Left lung (tissue), 10 donors: ENCODE data around the gene NUDT12. TPM values are rescaled to one million over a fixed set of nuclear protein-coding genes. Genes with fewer than 3 reads are reported as not detected.

ENCODE experiments used
- ATAC-seq: fragments of 200-7000 bp; cut with Tn5 transposase; one replicate; pipeline ENCODE4 v1.9.1; 2020; ENCODE audit warnings: moderate library complexity
- DNase-seq, 4 donors: peaks; one replicate each; pipeline ENCODE4 v3.0.0-alpha.2; 2013 to 2020
- H3K27ac ChIP-seq, 2 donors: fragments of 200-600 bp; sonication (generic) in 1 of 2; one replicate each; pipeline versions ENCODE4 v1.5.0 to v1.8.0; 2020 to 2021
- H3K27me3 ChIP-seq, 2 donors: fragments of 200-600 bp; sonication (generic) in 1 of 2; one replicate each; pipeline versions ENCODE4 v1.5.0 to v1.8.0; 2020 to 2021
- H3K36me3 ChIP-seq, 2 donors: fragments of 200-600 bp; sonication (generic) in 1 of 2; one replicate each; pipeline versions ENCODE4 v1.5.0 to v1.8.0; 2020 to 2021
- H3K4me1 ChIP-seq, 2 donors: fragments of 200-600 bp; one replicate each; pipeline ENCODE4 v1.8.0; 2021
- H3K4me3 ChIP-seq, 2 donors: fragments of 200-600 bp; sonication (generic) in 1 of 2; one replicate each; pipeline versions ENCODE4 v1.5.0 to v1.8.0; 2020 to 2021; ENCODE audit warnings: mild to moderate bottlenecking in 1 of 2
- H3K9me3 ChIP-seq, 2 donors: fragments of 200-600 bp; sonication (generic) in 1 of 2; one replicate each; pipeline versions ENCODE4 v1.5.0 to v1.8.0; 2020 to 2021
- intact Hi-C, 2 donors: fragments of 100-400 bp; cut with DNase I; formaldehyde crosslinking; loops; one replicate each; pipeline versions ENCODE4 v1.11.2 to v1.14.2; 2022
- polyA plus RNA-seq, 6 donors: library from polyadenylated mRNA; unstranded; fragments of 120-200 nt; gene quantifications; one replicate each; pipeline ENCODE4 v1.2.1, GENCODE V29; 2013; ENCODE audit not compliant: insufficient read length in 6 of 6
- total RNA-seq, 2 donors: library from RNA; stranded (reverse); fragmentation: NEBNext Ultra II Directional; extraction: Animal tissue kit (Norgen Biotek cat#: 25700); gene quantifications; one replicate each; pipeline ENCODE4 v1.2.1, GENCODE V29; 2021
- TF ChIP-seq, protein P1 (sequence below), 2 donors: fragments of 200-600 bp; sonication (generic) in 1 of 2; IDR thresholded peaks; one replicate each; pipeline versions ENCODE4 v1.5.0 to v1.8.0; 2021; ENCODE audit warnings: antibody characterized with exemption in 2 of 2
- donor health status: DM: no; HTN: yes; CAD: no.
- donor health status: DM: no; HTN: no; CAD: no.

Gene NUDT12
- total and polyA plus RNA-seq, 8 donors: 11.2 to 21.5 (median 18.0) TPM

DNA sequence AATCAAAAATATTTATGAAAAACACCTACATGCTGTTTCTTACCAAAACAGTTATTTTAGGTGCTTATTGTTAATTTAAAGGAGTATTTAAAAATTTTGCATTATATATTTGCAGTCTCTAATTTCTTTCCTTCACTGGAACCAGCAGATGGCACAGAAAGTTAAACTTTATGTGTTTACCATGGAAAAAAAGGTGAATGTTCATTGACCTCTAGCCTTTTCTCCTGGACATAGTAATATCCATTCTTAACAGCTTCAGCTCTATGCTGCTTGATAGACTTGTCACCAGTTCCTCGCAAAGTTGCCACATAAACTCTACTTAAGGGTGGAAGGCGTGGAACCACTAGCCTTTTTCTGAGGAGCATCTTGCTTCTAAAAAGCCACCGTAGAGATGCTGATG, 38.7 kb upstream of the NUDT12 start:
- H3K4me3 ChIP-seq: no peak overlapping the region
- H3K27ac ChIP-seq: no peak overlapping the region
- no peaks in the 10 kb centered on the region for H3K27me3 ChIP-seq
- no peaks in the 10 kb centered on the region for H3K4me1 ChIP-seq
- no peak for ATAC-seq
- DNase-seq: no peak
- H3K36me3 ChIP-seq: no peaks in the 10 kb centered on the region
- intact Hi-C loops: no loop called here
- H3K9me3 ChIP-seq: no peaks in the 10 kb centered on the region
- TF ChIP-seq, protein P1, sequence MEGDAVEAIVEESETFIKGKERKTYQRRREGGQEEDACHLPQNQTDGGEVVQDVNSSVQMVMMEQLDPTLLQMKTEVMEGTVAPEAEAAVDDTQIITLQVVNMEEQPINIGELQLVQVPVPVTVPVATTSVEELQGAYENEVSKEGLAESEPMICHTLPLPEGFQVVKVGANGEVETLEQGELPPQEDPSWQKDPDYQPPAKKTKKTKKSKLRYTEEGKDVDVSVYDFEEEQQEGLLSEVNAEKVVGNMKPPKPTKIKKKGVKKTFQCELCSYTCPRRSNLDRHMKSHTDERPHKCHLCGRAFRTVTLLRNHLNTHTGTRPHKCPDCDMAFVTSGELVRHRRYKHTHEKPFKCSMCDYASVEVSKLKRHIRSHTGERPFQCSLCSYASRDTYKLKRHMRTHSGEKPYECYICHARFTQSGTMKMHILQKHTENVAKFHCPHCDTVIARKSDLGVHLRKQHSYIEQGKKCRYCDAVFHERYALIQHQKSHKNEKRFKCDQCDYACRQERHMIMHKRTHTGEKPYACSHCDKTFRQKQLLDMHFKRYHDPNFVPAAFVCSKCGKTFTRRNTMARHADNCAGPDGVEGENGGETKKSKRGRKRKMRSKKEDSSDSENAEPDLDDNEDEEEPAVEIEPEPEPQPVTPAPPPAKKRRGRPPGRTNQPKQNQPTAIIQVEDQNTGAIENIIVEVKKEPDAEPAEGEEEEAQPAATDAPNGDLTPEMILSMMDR (IDR thresholded peaks at IDR 0.05): no peak

DNA sequence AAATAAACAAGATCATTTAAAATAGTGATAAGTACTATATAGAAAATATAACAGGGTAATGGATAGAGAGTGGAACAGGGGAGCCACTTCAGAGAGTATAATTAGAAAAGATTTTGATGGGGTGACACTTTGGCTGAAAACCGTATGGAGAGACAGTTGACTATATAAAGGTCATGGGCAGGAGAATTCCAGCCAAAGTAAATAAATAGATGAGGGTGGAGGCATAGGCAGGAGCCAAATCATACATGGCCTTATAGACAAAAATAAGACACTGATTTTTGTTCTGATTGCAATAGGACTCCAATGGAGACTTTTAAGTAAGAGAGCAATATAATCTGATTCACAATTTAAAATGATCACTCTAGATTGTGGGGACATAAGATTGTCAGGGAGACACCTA, 37.5 kb upstream of the NUDT12 start:
- no peaks in the 10 kb centered on the region for H3K36me3 ChIP-seq

DNA sequence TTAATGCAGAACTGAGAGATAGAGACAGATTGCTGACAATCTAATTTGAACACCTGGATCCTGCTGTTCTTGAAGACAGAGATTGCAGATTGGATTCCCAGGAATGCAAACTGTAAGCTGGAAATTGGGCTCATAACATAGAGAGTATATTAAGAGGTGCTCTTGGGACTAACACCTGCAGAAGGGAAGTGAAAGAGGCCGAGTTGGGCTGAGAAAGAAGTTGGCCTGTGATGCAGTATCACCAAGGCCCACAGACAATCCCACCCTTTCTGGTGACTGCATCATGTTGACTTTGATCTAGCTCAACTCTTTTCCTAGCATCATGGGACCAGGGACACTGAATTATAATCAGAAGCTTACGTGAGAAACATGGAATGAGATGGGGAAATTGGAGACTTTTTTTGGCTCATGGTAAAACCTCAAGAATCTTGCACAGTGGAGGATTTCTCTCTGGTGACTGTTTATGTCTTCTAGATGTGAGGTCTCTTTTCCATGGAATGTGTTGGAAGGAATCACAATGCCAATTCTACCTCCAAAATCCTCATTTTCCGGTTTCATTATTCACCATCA, 36.5 kb upstream of the NUDT12 start:
- no peak for DNase-seq
- intact Hi-C loops: no loop called here
- Histone ChIP-seq H3K4me3 (no peak overlapping the region), H3K4me1 (no peaks in the 10 kb centered on the region), H3K9me3 (no peaks in the 10 kb centered on the region), H3K27me3 (no peaks in the 10 kb centered on the region), H3K36me3 (no peaks in the 10 kb centered on the region), H3K27ac (no peak overlapping the region)
- no peak for ATAC-seq
- TF ChIP-seq, protein P1 (IDR thresholded peaks at IDR 0.05): no peak

More for the DNA sequence above, 37.5 kb upstream of the NUDT12 start:
- H3K4me1 ChIP-seq: no peaks in the 10 kb centered on the region
- no peaks in the 10 kb centered on the region for H3K27me3 ChIP-seq
- ATAC-seq (no peak), DNase-seq (no peak)
- H3K4me3 ChIP-seq: no peak overlapping the region
- no peak overlapping the region for H3K27ac ChIP-seq
- intact Hi-C loops: no loop called here
- TF ChIP-seq, protein P1 (IDR thresholded peaks at IDR 0.05): no peak
- no peaks in the 10 kb centered on the region for H3K9me3 ChIP-seq

DNA sequence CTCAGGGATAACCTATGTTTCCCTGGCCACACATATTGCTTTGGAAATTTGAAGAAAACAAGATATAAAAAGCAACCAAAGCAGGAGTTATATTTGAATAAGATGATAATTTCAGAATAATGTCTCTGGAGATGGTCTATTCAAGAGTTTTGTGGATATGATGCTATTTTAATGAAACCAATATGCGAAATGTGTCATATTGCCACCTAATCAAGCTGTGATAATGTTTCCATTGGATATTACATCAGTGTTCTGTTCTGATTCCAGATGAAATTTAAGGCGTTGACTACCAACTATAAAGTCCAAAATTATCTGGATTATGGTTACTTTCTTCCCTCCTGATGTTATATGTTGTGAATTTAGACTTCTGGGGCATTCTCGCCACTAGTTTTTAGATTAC, 27.6 kb upstream of the NUDT12 start:
- peak in 1 of 4 donors; percentile 3 for DNase-seq
- TF ChIP-seq, protein P1 (IDR thresholded peaks at IDR 0.05): no peak
- H3K27ac ChIP-seq: no peak overlapping the region
- no peaks in the 10 kb centered on the region for H3K27me3 ChIP-seq
- H3K4me3 ChIP-seq: no peak overlapping the region
- intact Hi-C loops: no loop called here
- no peaks in the 10 kb centered on the region for H3K9me3 ChIP-seq
- no peak for ATAC-seq
- H3K4me1 ChIP-seq: no peaks in the 10 kb centered on the region
- no peaks in the 10 kb centered on the region for H3K36me3 ChIP-seq

DNA sequence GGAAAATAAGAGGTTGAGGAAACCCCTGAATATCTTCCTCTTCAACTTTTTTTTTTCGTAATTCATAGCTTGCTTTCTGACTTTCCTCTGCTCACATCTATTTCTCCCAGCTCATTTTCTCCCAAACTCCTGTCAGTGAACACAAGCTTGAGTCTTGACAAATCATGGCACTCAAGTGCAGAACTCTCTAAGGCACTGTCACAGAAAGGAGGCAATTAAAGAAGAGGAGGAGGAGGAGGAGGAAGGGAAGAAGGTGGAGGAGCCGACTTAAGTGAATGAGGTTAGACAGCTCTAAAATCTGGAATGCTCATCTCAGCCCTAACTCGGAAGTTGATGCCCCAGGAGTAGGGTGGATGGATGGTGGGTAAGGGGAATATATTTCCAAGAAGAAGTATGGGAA, 27.2 kb upstream of the NUDT12 start:
- Histone ChIP-seq H3K27ac (no peak overlapping the region), H3K36me3 (no peaks in the 10 kb centered on the region), H3K4me3 (no peak overlapping the region), H3K27me3 (no peaks in the 10 kb centered on the region), H3K9me3 (no peaks in the 10 kb centered on the region), H3K4me1 (no peaks in the 10 kb centered on the region)
- intact Hi-C loops: loop anchor here in 1 of 2 donors (10.0 kb wide), 1 partner anchor 585 kb away; no protein-coding TSS in a partner anchor
- DNase-seq (no peak), ATAC-seq (no peak)
- TF ChIP-seq, protein P1 (IDR thresholded peaks at IDR 0.05): no peak
